ENCODE measurements around the gene MPPED2.

DNA sequence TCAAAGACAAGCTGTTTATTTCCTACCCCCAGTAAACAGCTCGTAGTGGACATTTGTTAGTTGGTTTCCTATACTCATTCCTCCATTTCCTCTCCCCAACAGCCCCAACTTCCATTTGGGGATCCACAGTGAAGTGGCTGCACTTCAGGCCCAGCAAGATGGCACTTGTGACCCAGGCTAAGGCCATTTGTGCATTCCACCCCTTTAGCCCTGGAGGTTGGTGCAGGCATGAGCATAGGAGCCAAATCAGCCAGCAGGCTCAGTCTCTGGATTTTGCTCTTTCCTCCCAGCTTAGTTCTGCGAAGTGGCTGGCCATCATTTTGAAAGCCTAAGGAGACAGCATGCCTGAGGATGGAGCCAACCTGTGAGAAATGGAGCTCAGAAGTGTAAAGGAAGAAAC is 122.9 kb downstream of the MPPED2 start:
- TF ChIP-seq EZH2 (optimal IDR thresholded peaks at IDR 0.05; ENCODE audit: low read depth, low read length) (no peak), EZH2phosphoT487 (IDR thresholded peaks at IDR 0.05; ENCODE audit: low read length) (no peak)
- TF ChIP-seq, protein P1, sequence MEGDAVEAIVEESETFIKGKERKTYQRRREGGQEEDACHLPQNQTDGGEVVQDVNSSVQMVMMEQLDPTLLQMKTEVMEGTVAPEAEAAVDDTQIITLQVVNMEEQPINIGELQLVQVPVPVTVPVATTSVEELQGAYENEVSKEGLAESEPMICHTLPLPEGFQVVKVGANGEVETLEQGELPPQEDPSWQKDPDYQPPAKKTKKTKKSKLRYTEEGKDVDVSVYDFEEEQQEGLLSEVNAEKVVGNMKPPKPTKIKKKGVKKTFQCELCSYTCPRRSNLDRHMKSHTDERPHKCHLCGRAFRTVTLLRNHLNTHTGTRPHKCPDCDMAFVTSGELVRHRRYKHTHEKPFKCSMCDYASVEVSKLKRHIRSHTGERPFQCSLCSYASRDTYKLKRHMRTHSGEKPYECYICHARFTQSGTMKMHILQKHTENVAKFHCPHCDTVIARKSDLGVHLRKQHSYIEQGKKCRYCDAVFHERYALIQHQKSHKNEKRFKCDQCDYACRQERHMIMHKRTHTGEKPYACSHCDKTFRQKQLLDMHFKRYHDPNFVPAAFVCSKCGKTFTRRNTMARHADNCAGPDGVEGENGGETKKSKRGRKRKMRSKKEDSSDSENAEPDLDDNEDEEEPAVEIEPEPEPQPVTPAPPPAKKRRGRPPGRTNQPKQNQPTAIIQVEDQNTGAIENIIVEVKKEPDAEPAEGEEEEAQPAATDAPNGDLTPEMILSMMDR (IDR thresholded peaks at IDR 0.05; ENCODE audit: low read length) = no peak
